ENCODE measurements around the gene LRMDA.

DNA sequence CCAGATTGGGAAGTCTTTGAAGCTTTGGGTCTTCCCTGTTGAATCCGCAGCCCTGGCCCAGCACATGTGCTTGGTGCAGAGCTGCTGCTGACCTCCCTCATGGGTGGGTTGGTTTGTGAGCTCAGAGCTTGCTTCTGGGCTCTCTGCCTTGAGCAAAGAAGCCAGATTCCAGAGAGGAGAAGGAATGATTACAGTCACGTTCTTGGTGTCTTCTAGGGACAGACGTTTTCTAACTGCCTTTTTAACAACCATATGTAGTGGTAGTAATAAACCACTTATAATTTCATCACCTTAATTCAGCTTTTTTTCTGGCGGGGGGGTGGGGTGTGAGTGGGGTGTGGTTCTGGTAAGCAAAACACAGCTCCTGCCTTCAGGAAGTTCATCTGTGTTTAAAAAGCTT, 39.5 kb downstream of the LRMDA start:
- TF ChIP-seq POLR2A (IDR thresholded peaks at IDR 0.05), result no peak
- TF ChIP-seq, protein P1, sequence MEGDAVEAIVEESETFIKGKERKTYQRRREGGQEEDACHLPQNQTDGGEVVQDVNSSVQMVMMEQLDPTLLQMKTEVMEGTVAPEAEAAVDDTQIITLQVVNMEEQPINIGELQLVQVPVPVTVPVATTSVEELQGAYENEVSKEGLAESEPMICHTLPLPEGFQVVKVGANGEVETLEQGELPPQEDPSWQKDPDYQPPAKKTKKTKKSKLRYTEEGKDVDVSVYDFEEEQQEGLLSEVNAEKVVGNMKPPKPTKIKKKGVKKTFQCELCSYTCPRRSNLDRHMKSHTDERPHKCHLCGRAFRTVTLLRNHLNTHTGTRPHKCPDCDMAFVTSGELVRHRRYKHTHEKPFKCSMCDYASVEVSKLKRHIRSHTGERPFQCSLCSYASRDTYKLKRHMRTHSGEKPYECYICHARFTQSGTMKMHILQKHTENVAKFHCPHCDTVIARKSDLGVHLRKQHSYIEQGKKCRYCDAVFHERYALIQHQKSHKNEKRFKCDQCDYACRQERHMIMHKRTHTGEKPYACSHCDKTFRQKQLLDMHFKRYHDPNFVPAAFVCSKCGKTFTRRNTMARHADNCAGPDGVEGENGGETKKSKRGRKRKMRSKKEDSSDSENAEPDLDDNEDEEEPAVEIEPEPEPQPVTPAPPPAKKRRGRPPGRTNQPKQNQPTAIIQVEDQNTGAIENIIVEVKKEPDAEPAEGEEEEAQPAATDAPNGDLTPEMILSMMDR (IDR thresholded peaks at IDR 0.05), result no peak

Measured in body of pancreas (tissue), 4 donors.